Muscle of leg (tissue), 11 donors: ENCODE measurements around the gene SNX24. TPM values are rescaled to one million over a fixed set of nuclear protein-coding genes. Genes with fewer than 3 reads are reported as not detected.
"Not testable (repeated sequence)": the region's sequence is repeated elsewhere in the genome, so short reads cannot be mapped to it uniquely, and the experiment has no call there.

Experiments used
- DNase-seq: peaks from one replicate; pipeline ENCODE4 v3.0.0; 2013
- H3K27ac ChIP-seq: one replicate; pipeline ENCODE4 v1.5.1; 2013; ENCODE audit warnings: mild to moderate bottlenecking, low read length, control low read depth
- H3K27me3 ChIP-seq: one replicate; pipeline ENCODE4 v1.6.1; 2013; ENCODE audit warnings: low read length; ENCODE audit not compliant: control insufficient read depth, insufficient read depth
- H3K36me3 ChIP-seq: one replicate; pipeline ENCODE4 v1.6.1; 2013; ENCODE audit warnings: low read length; ENCODE audit not compliant: control insufficient read depth, insufficient read depth
- H3K4me1 ChIP-seq: one replicate; pipeline ENCODE4 v1.6.1; 2013; ENCODE audit warnings: low read length; ENCODE audit not compliant: control insufficient read depth, insufficient read depth
- H3K4me3 ChIP-seq: one replicate; pipeline ENCODE4 v1.5.1; 2013; ENCODE audit warnings: low read length, control low read depth
- H3K9me3 ChIP-seq: replicated peaks from 2 replicates; pipeline ENCODE4 v1.6.1; 2013; ENCODE audit warnings: low read depth, low read length; ENCODE audit not compliant: control insufficient read depth
- WGBS: methylation state at CpG from one replicate; pipeline ENCODE4 v1.1.5; 2013; ENCODE audit warnings: missing lambda C conversion rate; ENCODE audit not compliant: insufficient coverage; 5-methylcytosine and 5-hydroxymethylcytosine counted together
- polyA plus RNA-seq, 8 donors: library from polyadenylated mRNA; unstranded; fragments of 120-200 nt; gene quantifications; one replicate each; pipeline versions ENCODE4 v1.2.1 to v1.2.3, GENCODE V29; 2013; ENCODE audit warnings: inconsistent platforms in 1 of 8, low replicate concordance in 1 of 8; ENCODE audit not compliant: insufficient read length in 8 of 8, insufficient read depth in 1 of 8
- total RNA-seq: library from RNA; stranded (reverse); fragments of 120-200 nt; gene quantifications from one replicate; pipeline ENCODE4 v1.2.4, GENCODE V29; 2013

The SNX24 gene
- total and polyA plus RNA-seq, 9 donors: 8.9 to 13.2 (median 10.6) TPM

- no peaks in the 10 kb centered on the region for H3K9me3 ChIP-seq
- H3K4me3 ChIP-seq: no peak overlapping the region
- DNase-seq: no peak
- H3K27ac ChIP-seq: no peak overlapping the region
- H3K4me1 ChIP-seq: no peaks in the 10 kb centered on the region
- 82% methylated on average over 1 of the region's 4 CpGs for WGBS
- H3K27me3 ChIP-seq: no peaks in the 10 kb centered on the region
- H3K36me3 ChIP-seq: no peaks in the 10 kb centered on the region
Measured at GRCh38 chr5:122972877-122973276, 127.5 kb downstream of the SNX24 start.

- H3K4me1 ChIP-seq, DNase-seq, H3K4me3 ChIP-seq, H3K9me3 ChIP-seq, H3K36me3 ChIP-seq, H3K27me3 ChIP-seq, H3K27ac ChIP-seq: not testable (repeated sequence)
- 80% methylated on average over 1 of the region's 1 CpG for WGBS
Measured at GRCh38 chr5:122973759-122974158, 128.3 kb downstream of the SNX24 start.

GRCh38 chr5:122974251-122974650 lies 128.8 kb downstream of the SNX24 start:
- H3K4me3 ChIP-seq, H3K27ac ChIP-seq, H3K27me3 ChIP-seq, H3K9me3 ChIP-seq, H3K4me1 ChIP-seq, H3K36me3 ChIP-seq, DNase-seq: not testable (repeated sequence)
- WGBS: 95% methylated on average over 2 of the region's 3 CpGs

GRCh38 chr5:122977319-122977718 lies 131.9 kb downstream of the SNX24 start:
- WGBS: no CpG with 5 or more reads among the region's 2 CpGs
- no peaks in the 10 kb centered on the region for H3K27me3 ChIP-seq

GRCh38 chr5:122978068-122978467 lies 132.7 kb downstream of the SNX24 start:
- Histone ChIP-seq H3K4me1 (no peaks in the 10 kb centered on the region), H3K27ac (no peak overlapping the region), H3K36me3 (no peaks in the 10 kb centered on the region), H3K9me3 (no peaks in the 10 kb centered on the region), H3K4me3 (no peak overlapping the region), H3K27me3 (no peaks in the 10 kb centered on the region)
- no CpG with 5 or more reads among the region's 2 CpGs for WGBS
- DNase-seq: no peak

More at GRCh38 chr5:122977319-122977718, 131.9 kb downstream of the SNX24 start:
- DNase-seq: no peak
- Histone ChIP-seq H3K4me3 (no peak overlapping the region), H3K9me3 (no peaks in the 10 kb centered on the region), H3K27ac (no peak overlapping the region), H3K36me3 (no peaks in the 10 kb centered on the region), H3K4me1 (no peaks in the 10 kb centered on the region)

GRCh38 chr5:122978644-122979297 lies 133.4 kb downstream of the SNX24 start:
- Histone ChIP-seq H3K27ac (no peak overlapping the region), H3K36me3 (no peaks in the 10 kb centered on the region), H3K9me3 (no peaks in the 10 kb centered on the region), H3K27me3 (no peaks in the 10 kb centered on the region), H3K4me1 (no peaks in the 10 kb centered on the region), H3K4me3 (no peak overlapping the region)
- no peak for DNase-seq
- no CpG with 5 or more reads among the region's 5 CpGs for WGBS

- H3K27me3 ChIP-seq: no peaks in the 10 kb centered on the region
- H3K9me3 ChIP-seq: no peaks in the 10 kb centered on the region
- H3K36me3 ChIP-seq: no peaks in the 10 kb centered on the region
- H3K27ac ChIP-seq: no peak overlapping the region
- WGBS: no CpG with 5 or more reads among the region's 2 CpGs
- H3K4me1 ChIP-seq: no peaks in the 10 kb centered on the region
- no peak for DNase-seq
- H3K4me3 ChIP-seq: no peak overlapping the region
Measured at GRCh38 chr5:122981846-122982245, 136.4 kb downstream of the SNX24 start.

GRCh38 chr5:122982376-122982775 lies 137.0 kb downstream of the SNX24 start:
- no peaks in the 10 kb centered on the region for H3K27me3 ChIP-seq
- no peak overlapping the region for H3K4me3 ChIP-seq
- no peak for DNase-seq
- no peaks in the 10 kb centered on the region for H3K9me3 ChIP-seq
- H3K36me3 ChIP-seq: no peaks in the 10 kb centered on the region
- no peaks in the 10 kb centered on the region for H3K4me1 ChIP-seq
- no peak overlapping the region for H3K27ac ChIP-seq
- no CpG with 5 or more reads among the region's 1 CpG for WGBS

DNA sequence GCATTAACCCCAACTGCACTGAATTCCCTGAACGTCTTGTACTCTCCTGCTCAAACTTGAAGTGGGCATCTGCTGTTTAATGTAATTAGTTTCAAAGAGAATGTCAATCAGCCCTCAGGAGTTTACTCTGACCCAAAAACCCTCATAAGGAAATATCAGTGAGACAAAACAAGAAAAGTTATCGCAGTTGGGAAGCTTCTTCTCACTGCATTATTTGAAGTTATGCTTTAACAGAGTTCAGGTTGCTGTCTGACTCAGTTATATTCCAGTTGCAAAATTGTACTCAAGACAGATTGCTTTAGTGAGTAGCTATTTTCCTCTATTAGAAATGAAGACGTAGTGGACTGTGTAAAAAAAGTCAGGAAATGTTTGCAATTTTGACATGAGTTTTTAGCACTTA lies 139.0 kb downstream of the SNX24 start:
- WGBS: no CpG with 5 or more reads among the region's 3 CpGs
- H3K27ac ChIP-seq: no peak overlapping the region
- H3K4me3 ChIP-seq: no peak overlapping the region
- no peaks in the 10 kb centered on the region for H3K4me1 ChIP-seq
- no peaks in the 10 kb centered on the region for H3K27me3 ChIP-seq
- no peak for DNase-seq
- H3K9me3 ChIP-seq: no peaks in the 10 kb centered on the region
- no peaks in the 10 kb centered on the region for H3K36me3 ChIP-seq

DNA sequence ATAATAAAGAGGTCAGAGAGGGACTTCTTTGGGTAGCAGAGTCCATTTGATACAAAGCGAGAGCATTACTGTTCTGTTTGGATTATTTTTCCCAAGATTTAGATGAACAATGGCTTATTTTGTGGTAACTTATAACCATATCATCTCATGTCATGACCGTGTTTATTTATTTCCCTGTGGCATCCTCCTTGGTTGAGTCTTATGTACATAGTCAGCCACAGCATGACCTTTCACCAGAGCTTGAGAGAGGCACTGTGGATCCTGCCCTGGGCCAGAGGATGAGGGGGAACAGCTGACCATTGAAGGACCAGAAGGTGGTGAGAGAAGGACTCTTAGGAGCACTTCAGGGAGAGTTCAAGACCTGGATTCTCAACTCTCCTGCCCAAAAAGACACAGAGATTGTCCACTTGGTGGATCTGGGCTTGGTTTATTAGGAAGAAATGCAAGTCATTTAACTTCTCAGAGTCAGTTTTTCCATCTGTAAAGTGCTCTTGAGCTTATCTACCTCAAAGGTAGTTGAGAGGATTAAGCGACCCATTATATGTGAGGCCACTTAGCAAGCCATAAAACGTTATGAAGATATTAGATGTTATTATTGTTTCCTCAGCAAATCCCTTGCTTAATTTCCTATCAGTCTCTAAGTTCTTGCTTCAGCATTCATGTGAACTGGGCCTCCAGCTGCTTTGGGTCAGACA lies 139.7 kb downstream of the SNX24 start:
- Histone ChIP-seq H3K27me3 (no peaks in the 10 kb centered on the region), H3K36me3 (no peaks in the 10 kb centered on the region), H3K4me1 (no peaks in the 10 kb centered on the region), H3K27ac (no peak overlapping the region), H3K4me3 (no peak overlapping the region), H3K9me3 (no peaks in the 10 kb centered on the region)
- no peak for DNase-seq
- WGBS: no CpG with 5 or more reads among the region's 4 CpGs
